ENCODE measurements around the gene ZNF638.

Gene ZNF638

GRCh38 chr2:71455741-71456569 is 124.4 kb downstream of the ZNF638 start:
- DNase-seq (ENCODE audit: low read depth), result no peak

DNA sequence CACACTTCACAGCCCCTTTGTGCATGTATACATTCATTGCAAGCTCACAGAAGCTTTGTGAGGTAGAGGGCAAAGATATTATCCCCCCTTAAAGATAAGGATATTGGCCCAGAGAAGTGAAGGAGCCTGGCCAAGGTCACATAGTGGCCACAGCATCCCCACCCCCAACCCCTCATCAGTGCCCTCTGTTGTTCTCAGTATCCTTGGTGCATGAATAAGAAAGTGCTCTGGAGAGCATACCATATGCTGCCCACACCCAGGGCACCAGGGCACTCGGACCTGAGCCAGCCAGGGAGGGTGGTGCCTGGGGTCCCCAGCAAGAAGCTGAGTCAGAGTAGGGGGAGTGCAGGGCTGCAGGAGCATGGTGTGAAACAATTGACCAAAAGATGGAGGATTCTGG is 125.0 kb downstream of the ZNF638 start:
- DNase-seq (ENCODE audit: low read depth), result no peak

GRCh38 chr2:71457123-71457915 is 125.7 kb downstream of the ZNF638 start:
- DNase-seq (ENCODE audit: low read depth), result no peak

DNA sequence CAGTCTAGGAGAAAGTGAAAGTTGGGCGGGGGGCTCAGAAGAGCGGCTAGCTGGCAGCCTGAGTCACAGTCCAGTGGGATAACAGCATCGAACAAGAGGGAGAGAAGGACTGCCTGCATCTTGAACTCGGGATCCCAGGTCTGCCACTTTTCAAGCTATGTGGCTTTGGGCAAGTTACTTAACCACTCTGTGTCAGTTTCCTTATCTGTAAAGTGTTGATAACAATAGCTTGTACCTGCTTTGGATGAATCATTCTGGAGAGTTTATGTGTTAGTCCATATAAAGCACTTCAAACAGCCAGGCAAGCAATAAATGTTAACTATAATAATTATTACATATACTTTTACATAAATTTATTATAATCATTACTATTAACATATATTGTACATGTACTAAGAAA is 126.3 kb downstream of the ZNF638 start:
- no peak for DNase-seq (ENCODE audit: low read depth)

- no peak for DNase-seq (ENCODE audit: low read depth)
Measured at GRCh38 chr2:71458413-71459083, 127.0 kb downstream of the ZNF638 start.

- no peak for DNase-seq (ENCODE audit: low read depth)
Measured at GRCh38 chr2:71459084-71459431, 127.5 kb downstream of the ZNF638 start.

DNA sequence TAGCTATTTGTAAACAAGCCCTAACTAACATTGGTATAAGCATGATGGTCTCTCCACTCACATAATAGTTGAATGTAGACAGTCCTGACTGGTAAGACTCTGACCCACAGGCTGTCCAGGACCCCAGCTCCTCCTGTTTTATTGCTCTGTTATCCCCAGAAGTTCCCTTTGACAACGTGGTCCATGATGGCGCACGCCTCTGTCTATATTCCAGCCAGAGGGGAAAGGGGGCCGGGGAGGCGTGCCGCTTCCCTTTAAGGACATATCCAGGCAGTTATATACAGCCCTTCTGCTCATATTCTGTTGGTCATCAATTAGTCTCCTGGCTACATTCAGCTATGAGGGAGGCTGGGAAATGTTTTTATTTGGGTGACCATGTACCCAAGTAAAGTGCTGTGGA is 128.5 kb downstream of the ZNF638 start:
- DNase-seq (ENCODE audit: low read depth), result no peak

DNA sequence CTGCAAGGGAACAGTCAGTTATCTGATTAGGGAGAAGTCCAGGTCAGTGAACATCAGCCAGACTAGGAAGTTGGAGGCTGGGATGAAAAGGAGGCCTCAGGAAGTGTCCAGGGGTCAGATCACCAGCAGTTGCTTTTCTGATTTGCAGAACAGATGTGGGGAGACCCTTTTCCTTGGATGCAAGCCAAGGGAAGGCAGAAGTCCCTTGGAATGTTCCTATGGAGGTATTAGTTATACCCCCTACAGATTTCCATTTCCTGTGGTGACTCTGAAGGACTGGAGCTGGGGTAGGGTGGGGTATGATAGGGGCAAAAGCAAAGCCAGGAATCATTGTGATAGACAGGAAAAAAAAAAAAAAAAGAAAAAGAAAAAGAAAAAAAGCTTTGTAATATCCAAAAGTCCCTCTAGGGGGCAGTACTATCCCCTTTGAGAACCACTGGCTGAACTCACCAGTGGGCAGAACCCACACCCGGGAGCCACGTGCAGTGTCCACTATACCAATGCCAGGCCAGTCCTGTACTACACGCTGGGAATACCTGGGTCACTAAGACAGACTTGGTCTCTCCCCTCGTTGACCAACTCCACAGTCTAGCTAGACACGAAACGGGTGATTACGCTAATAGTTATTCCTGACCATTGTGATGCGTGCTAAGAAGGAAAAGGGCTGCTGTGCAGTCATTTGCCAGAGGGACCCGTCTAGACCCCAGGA is 129.2 kb downstream of the ZNF638 start:
- no peak for DNase-seq (ENCODE audit: low read depth)

- no peak for DNase-seq (ENCODE audit: low read depth)
Measured at GRCh38 chr2:71461304-71461671, 129.7 kb downstream of the ZNF638 start.

DNA sequence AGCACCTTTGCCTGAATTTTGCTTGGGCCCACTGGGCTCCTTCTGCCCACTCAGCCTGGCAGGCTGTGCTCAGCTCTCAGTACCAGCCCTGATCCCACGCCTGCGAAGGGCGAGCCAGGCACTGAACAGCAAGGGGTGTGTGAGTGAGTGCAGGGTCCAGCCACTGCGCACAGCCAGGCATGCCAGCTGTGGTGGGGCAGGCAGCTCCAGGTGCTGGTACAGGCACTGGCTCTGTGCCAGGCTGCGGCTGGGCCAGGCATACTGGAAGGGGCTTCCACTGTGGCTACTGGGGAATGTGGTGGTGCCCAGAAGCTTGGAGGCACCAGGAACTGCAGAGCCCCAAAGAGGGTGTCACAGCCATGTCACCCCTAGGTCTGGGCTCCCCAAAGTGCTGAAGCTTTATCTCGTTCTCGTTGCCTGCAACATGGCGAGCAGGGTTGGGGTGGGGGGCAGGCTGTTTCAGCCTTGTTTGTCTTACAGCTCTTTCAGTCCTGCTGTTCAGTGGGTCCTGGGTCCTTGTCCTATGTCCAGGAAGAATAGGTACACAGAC is 130.5 kb downstream of the ZNF638 start:
- DNase-seq (ENCODE audit: low read depth), result no peak

DNA sequence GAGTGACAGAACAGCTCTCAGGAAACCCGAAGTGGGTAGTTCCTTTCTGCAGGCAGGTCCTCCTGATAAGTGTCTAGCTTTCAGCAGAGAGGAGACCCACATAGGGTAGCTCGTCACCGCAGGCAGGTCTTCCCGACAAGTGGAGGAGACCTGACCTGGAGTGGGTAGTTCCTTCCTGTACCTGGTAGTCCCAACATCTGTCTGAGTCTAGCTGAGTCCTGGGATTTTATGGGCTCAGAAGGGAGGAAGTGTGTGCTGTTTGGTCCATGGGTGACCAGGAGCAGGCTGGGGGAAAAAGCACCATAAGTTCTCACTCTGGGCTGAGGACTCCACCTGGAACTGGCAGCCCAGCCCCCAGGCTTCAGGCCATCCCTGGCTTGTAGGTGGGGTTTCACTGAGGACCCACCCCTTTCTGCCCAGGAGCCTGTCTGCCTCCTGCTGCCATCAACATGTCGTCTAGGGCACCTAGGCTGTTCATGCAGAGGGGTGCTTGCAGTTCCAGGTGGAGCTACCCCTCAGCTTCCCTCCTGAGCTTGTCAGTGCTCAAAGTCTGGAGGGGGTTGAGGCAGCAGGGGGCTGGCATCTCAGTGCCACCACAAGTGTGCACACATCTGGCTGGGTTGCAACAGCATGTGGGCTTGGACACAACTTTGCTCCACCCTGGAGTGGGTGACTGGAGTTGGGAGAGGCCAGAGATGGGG is 131.2 kb downstream of the ZNF638 start:
- no peak for DNase-seq (ENCODE audit: low read depth)

DNA sequence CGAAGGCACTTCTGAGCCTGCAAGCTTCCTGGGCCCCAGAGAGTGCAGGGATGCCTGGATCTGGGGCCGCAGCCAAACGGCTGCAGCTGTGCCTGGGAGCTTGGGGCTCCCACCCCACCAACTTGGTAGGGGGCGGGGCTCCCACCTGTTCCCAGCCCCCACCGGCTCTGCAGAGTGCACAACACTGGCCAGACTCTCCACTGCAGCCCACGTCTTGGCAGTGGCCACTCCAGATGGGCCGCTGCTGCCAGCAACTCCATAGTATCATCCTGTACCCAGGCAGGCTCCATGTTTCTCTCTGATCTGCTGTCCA is 131.7 kb downstream of the ZNF638 start:
- no peak for DNase-seq (ENCODE audit: low read depth)

GRCh38 chr2:71464389-71464788 is 132.8 kb downstream of the ZNF638 start:
- DNase-seq (ENCODE audit: low read depth), result no peak

GRCh38 chr2:71465356-71465755 is 133.8 kb downstream of the ZNF638 start:
- no peak for DNase-seq (ENCODE audit: low read depth)

GRCh38 chr2:71465961-71466300 is 134.3 kb downstream of the ZNF638 start:
- DNase-seq (ENCODE audit: low read depth), result no peak

- no peak for DNase-seq (ENCODE audit: low read depth)
Measured at GRCh38 chr2:71466301-71467179, 135.0 kb downstream of the ZNF638 start.

- no peak for DNase-seq (ENCODE audit: low read depth)
Measured at GRCh38 chr2:71467180-71467815, 135.7 kb downstream of the ZNF638 start.

DNA sequence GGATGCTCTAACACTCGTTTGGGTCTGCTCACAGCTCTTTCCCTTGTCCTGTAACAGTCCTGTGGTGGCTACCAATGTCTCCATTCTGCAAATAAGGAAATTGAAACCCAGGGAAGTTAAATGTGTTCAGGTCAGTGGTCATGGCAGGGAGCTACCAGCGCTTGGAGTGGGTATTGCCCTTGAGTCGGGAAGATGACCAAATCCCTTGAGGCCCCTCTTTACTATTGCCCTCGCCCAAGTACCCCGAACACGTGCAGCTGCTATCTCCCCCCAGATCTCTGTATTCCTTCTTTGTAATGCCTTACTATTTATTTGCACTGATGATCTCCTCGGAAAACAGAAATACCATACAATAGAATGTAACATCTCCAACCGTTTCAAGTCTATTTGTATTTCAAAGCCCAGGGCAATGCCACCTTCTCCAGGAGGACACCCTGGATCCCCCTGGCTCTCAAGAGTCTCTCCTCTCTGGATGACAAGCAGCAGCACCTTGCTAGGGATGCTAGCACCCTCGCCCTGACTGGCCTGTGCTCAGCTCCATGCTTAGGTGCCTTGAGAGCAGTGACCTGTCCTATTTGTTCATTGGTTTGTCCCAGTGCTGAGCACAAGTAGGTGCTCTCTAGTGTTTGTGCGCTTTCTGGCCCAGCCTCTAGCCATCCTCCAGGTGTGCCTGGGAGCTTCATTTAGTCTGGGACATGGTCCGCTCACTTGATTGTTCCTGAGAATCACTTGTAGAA is 136.9 kb downstream of the ZNF638 start:
- no peak for DNase-seq (ENCODE audit: low read depth)

All from fibroblast of gingiva (primary cell).